ENCODE results near the gene BOLA3.
A peak's percentile ranks its signal among the peaks of the same experiment; 100 is the strongest.

Gene BOLA3

DNA sequence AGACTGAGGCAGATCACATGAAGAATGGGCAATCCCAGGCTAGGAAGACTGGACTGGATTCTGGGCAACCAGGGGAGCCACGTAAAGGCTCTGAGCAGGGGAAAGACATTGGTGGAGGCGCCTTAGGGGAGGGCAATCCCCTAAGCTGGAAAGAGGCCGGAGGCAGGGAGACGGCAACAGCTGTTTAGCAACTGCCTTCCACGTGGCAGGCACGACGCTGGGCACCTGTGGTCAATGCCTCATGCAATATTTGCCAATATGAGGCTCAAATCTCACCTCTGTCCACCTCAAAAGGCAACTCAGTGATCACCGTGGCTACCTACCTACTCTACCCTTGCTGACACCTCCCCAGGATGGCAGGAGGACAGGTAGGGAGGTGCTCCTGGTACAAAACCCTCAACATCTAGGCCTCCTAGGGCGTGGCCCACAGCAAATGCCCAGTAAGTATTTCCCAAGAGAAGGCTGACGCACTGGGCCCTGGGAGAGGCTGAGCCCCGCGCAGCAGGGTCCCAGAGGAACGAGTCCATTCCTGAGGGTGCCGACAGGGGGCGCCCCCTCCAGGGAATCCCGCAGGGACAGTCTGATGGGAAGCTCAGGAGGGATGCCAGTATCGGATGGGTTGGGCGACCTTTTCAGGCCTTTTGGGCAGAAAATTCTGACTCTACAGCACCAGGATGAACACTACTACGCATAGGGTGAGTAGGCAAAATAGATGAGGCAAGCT lies 8.9 kb downstream of the BOLA3 start:
- H4K12ac ChIP-seq (ENCODE audit: low read depth, low read length): no peak overlapping the region
- H3K9me3 ChIP-seq (ENCODE audit: insufficient read depth, low read depth, low read length): peaks cover 2% of the 10 kb centered on the region
- no peak overlapping the region for H3K18ac ChIP-seq (ENCODE audit: low read length)
- peaks cover 5 to 13% of the 10 kb centered on the region in 2 experiments for H3K36me3 ChIP-seq (ENCODE audit: control insufficient read depth in 1 of 2, insufficient read depth in 2 of 2, low read length in 2 of 2)
- WGBS (ENCODE audit: extremely low coverage, insufficient coverage, insufficient read length): no CpG with 5 or more reads among the region's 19 CpGs
- H4K91ac ChIP-seq (ENCODE audit: low read depth, low read length): no peak overlapping the region
- H3K14ac ChIP-seq (ENCODE audit: low read length): no peak overlapping the region
- no peaks in the 10 kb centered on the region for H3K79me2 ChIP-seq (ENCODE audit: control insufficient read depth, insufficient read depth, low read length, poor library complexity)
- no peak overlapping the region for H4K8ac ChIP-seq (ENCODE audit: low read depth, low read length)
- no peak overlapping the region for H3K9ac ChIP-seq (ENCODE audit: low read length)
- no peaks in the 10 kb centered on the region for H3K27me3 ChIP-seq (ENCODE audit: insufficient read depth, low read length)
- no peak overlapping the region for H3K4me2 ChIP-seq (ENCODE audit: low read length)
- no peaks in the 10 kb centered on the region for H3K4me1 ChIP-seq (ENCODE audit: control insufficient read depth in 1 of 2, insufficient read depth in 2 of 2, low read length in 2 of 2)
- no peak overlapping the region for H3K4ac ChIP-seq (ENCODE audit: low read depth, low read length)
- H3K79me1 ChIP-seq (ENCODE audit: low read length): no peaks in the 10 kb centered on the region
- no peak overlapping the region for H2BK120ac ChIP-seq (ENCODE audit: insufficient read depth, low read length, poor library complexity)
- no peak overlapping the region for H2AFZ ChIP-seq (ENCODE audit: insufficient read depth, low read length, poor library complexity)
- H2BK12ac ChIP-seq (ENCODE audit: low read length): no peak overlapping the region
- DNase-seq: peak in 1 of 2 donors; percentile 33
- H2AK5ac ChIP-seq (ENCODE audit: low read length): no peak overlapping the region
- H3K23ac ChIP-seq (ENCODE audit: low read length): no peak overlapping the region
- peak overlapping the region; percentile 1 for H3K4me3 ChIP-seq (ENCODE audit: low read depth, low read length)
- H3K27ac ChIP-seq (ENCODE audit: low read depth, low read length): no peak overlapping the region
- H2BK5ac ChIP-seq (ENCODE audit: low read depth, low read length, poor library complexity): no peak overlapping the region

DNA sequence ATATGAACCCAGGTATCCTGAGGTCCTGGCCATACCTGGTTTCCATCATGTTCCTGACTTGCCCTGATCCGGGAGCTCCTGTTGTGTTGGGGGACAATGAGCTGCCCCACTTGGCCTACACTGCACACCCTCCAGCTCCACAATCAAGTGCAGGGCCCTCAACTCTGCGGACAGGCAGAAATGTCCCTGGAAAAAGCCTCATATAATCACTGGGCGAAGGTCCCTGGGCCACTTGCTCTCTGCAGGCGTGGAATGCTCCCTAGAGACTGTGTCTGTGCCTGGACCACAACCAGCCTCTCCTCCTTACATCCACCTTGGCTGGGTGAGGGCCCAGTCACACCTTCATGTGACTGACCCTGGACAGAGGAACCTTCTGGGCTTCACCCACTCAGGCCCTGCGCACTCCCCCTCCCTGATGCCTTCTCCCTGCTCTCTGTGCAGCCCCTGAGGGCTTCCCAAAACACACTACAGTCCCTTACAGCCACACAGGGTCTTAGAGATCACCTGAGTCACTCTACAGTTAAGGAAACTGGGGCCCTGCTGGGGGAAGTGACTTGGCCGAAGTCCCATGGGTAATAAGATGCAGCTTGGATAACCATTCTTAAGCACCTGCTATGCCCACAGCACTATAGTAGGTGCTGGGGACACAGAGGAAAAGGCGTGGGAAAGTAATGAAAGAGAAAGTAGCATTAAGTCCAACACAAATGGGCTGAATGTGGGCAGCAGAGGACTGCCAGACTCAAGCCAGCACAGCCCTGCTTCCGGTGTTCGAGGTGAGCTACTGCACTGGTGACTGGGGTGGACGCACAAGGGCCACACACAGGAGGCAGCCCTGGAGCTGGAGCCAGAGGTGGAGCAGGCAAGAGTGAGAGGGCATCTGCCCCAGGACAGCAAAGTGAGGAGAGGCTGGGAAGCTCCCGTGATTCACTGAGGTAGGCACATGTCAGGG lies 9.8 kb downstream of the BOLA3 start:
- H3K36me3 ChIP-seq (ENCODE audit: control insufficient read depth in 1 of 2, insufficient read depth in 2 of 2, low read length in 2 of 2): peaks cover 8 to 13% of the 10 kb centered on the region in 2 experiments
- no peaks in the 10 kb centered on the region for H3K4me1 ChIP-seq (ENCODE audit: control insufficient read depth in 1 of 2, insufficient read depth in 2 of 2, low read length in 2 of 2)
- H3K4me3 ChIP-seq (ENCODE audit: low read depth, low read length): no peak overlapping the region
- peak overlapping the region; percentile 27 for H3K23ac ChIP-seq (ENCODE audit: low read length)
- no peak overlapping the region for H2BK12ac ChIP-seq (ENCODE audit: low read length)
- no peak overlapping the region for H3K27ac ChIP-seq (ENCODE audit: low read depth, low read length)
- no peak overlapping the region for H2AFZ ChIP-seq (ENCODE audit: insufficient read depth, low read length, poor library complexity)
- H3K4me2 ChIP-seq (ENCODE audit: low read length): no peak overlapping the region
- no peak overlapping the region for H3K18ac ChIP-seq (ENCODE audit: low read length)
- H4K8ac ChIP-seq (ENCODE audit: low read depth, low read length): no peak overlapping the region
- H2BK120ac ChIP-seq (ENCODE audit: insufficient read depth, low read length, poor library complexity): no peak overlapping the region
- peaks cover 2% of the 10 kb centered on the region for H3K9me3 ChIP-seq (ENCODE audit: insufficient read depth, low read depth, low read length)
- no CpG with 5 or more reads among the region's 11 CpGs for WGBS (ENCODE audit: extremely low coverage, insufficient coverage, insufficient read length)
- no peak overlapping the region for H3K4ac ChIP-seq (ENCODE audit: low read depth, low read length)
- H3K14ac ChIP-seq (ENCODE audit: low read length): no peak overlapping the region
- no peak for DNase-seq
- no peak overlapping the region for H2AK5ac ChIP-seq (ENCODE audit: low read length)
- H3K27me3 ChIP-seq (ENCODE audit: insufficient read depth, low read length): no peaks in the 10 kb centered on the region
- H3K79me1 ChIP-seq (ENCODE audit: low read length): no peaks in the 10 kb centered on the region
- no peak overlapping the region for H4K12ac ChIP-seq (ENCODE audit: low read depth, low read length)
- no peak overlapping the region for H4K91ac ChIP-seq (ENCODE audit: low read depth, low read length)
- H2BK5ac ChIP-seq (ENCODE audit: low read depth, low read length, poor library complexity): no peak overlapping the region
- H3K79me2 ChIP-seq (ENCODE audit: control insufficient read depth, insufficient read depth, low read length, poor library complexity): no peaks in the 10 kb centered on the region
- H3K9ac ChIP-seq (ENCODE audit: low read length): no peak overlapping the region

DNA sequence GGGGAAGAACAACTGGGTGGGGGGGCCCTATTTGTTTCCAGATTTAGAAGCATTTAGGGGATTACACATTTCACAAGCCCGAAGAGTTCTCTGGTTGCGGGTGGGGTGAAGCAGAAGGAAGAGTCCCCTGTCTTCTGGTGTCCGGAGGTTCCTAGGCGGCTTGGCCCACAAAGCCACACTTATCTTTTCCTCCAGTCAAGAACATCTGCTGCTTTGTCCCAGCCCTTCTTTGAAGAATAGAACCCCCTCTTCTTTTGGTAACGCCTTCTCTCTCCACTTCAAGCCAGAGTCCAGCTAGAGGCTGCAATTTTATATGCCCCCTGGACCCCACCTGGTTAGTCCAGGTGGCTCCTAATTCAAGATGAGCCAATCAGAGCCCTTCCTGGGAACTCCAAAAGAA lies 15.8 kb downstream of the BOLA3 start:
- no CpG with 5 or more reads among the region's 5 CpGs for WGBS (ENCODE audit: extremely low coverage, insufficient coverage, insufficient read length)
- no peak overlapping the region for H3K27ac ChIP-seq (ENCODE audit: low read depth, low read length)

DNA sequence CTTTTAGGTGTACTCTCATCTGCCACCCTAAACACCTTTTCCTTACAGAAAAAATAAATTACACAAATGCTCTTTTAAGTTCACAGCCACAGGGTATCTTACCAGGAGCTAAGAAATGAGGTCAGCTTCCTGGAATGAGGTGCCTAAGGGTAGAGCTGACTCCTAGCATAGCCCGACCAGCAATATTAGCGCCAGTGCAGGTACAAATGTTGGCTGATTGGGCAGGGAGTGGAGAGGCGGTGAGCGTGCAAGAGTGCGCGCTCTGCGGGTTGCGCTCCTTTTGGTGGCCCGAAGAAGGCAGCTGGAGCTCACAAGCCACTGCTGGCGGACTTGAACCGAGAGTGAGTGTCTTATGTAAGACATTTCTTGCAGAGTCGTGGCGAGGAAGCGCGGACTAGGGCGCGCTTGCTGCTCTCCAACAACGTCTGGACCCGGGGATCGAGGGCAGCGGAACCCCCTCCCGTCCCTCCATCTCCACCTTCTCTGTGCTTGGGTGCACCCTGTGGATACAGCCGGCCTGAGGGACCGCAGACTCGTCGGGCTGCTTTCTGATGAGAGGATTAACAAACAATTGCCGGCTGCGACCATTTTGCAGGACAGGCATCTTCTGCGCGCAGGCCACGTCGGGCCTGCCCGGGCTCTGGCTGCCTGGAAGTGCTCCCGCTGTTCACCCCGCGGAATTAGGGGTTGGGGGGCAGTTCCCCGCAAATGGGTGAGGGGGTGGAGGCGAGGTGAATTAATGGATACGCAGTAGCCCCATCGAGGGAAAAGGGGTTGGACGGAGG lies 17.3 kb downstream of the BOLA3 start:
- no peaks in the 10 kb centered on the region for H3K27me3 ChIP-seq (ENCODE audit: insufficient read depth, low read length)
- H3K9me3 ChIP-seq (ENCODE audit: insufficient read depth, low read depth, low read length): no peaks in the 10 kb centered on the region
- no peak overlapping the region for H3K4me3 ChIP-seq (ENCODE audit: low read depth, low read length)
- no peak overlapping the region for H2BK5ac ChIP-seq (ENCODE audit: low read depth, low read length, poor library complexity)
- H3K4me1 ChIP-seq (ENCODE audit: control insufficient read depth in 1 of 2, insufficient read depth in 2 of 2, low read length in 2 of 2): peaks cover 4 to 6% of the 10 kb centered on the region in 2 experiments
- peak overlapping the region; percentile 39 for H3K4me2 ChIP-seq (ENCODE audit: low read length)
- H4K8ac ChIP-seq (ENCODE audit: low read depth, low read length): no peak overlapping the region
- H3K23ac ChIP-seq (ENCODE audit: low read length): no peak overlapping the region
- H3K27ac ChIP-seq (ENCODE audit: low read depth, low read length): no peak overlapping the region
- no peaks in the 10 kb centered on the region for H3K79me2 ChIP-seq (ENCODE audit: control insufficient read depth, insufficient read depth, low read length, poor library complexity)
- H4K91ac ChIP-seq (ENCODE audit: low read depth, low read length): no peak overlapping the region
- H3K4ac ChIP-seq (ENCODE audit: low read depth, low read length): no peak overlapping the region
- no peaks in the 10 kb centered on the region for H3K79me1 ChIP-seq (ENCODE audit: low read length)
- DNase-seq: peak; percentile 98 to 99
- peaks cover 8% of the 10 kb centered on the region in 2 experiments for H3K36me3 ChIP-seq (ENCODE audit: control insufficient read depth in 1 of 2, insufficient read depth in 2 of 2, low read length in 2 of 2)
- WGBS (ENCODE audit: extremely low coverage, insufficient coverage, insufficient read length): no CpG with 5 or more reads among the region's 41 CpGs
- H3K9ac ChIP-seq (ENCODE audit: low read length): no peak overlapping the region
- H3K18ac ChIP-seq (ENCODE audit: low read length): no peak overlapping the region
- H2BK120ac ChIP-seq (ENCODE audit: insufficient read depth, low read length, poor library complexity): no peak overlapping the region
- H2AFZ ChIP-seq (ENCODE audit: insufficient read depth, low read length, poor library complexity): no peak overlapping the region
- H2AK5ac ChIP-seq (ENCODE audit: low read length): no peak overlapping the region
- H3K14ac ChIP-seq (ENCODE audit: low read length): no peak overlapping the region
- no peak overlapping the region for H2BK12ac ChIP-seq (ENCODE audit: low read length)
- H4K12ac ChIP-seq (ENCODE audit: low read depth, low read length): no peak overlapping the region

More for the DNA sequence above, 15.8 kb downstream of the BOLA3 start:
- no peak overlapping the region for H2BK120ac ChIP-seq (ENCODE audit: insufficient read depth, low read length, poor library complexity)
- no peak for DNase-seq
- H2AFZ ChIP-seq (ENCODE audit: insufficient read depth, low read length, poor library complexity): no peak overlapping the region
- no peak overlapping the region for H4K91ac ChIP-seq (ENCODE audit: low read depth, low read length)
- no peak overlapping the region for H3K9ac ChIP-seq (ENCODE audit: low read length)
- H3K79me2 ChIP-seq (ENCODE audit: control insufficient read depth, insufficient read depth, low read length, poor library complexity): no peaks in the 10 kb centered on the region
- H3K14ac ChIP-seq (ENCODE audit: low read length): no peak overlapping the region
- peaks cover 4 to 6% of the 10 kb centered on the region in 2 experiments for H3K4me1 ChIP-seq (ENCODE audit: control insufficient read depth in 1 of 2, insufficient read depth in 2 of 2, low read length in 2 of 2)
- no peak overlapping the region for H4K8ac ChIP-seq (ENCODE audit: low read depth, low read length)
- no peak overlapping the region for H4K12ac ChIP-seq (ENCODE audit: low read depth, low read length)
- no peak overlapping the region for H3K4me3 ChIP-seq (ENCODE audit: low read depth, low read length)
- no peak overlapping the region for H3K18ac ChIP-seq (ENCODE audit: low read length)
- no peaks in the 10 kb centered on the region for H3K9me3 ChIP-seq (ENCODE audit: insufficient read depth, low read depth, low read length)
- no peaks in the 10 kb centered on the region for H3K27me3 ChIP-seq (ENCODE audit: insufficient read depth, low read length)
- H3K4me2 ChIP-seq (ENCODE audit: low read length): no peak overlapping the region
- no peak overlapping the region for H2AK5ac ChIP-seq (ENCODE audit: low read length)
- peaks cover 8% of the 10 kb centered on the region in 2 experiments for H3K36me3 ChIP-seq (ENCODE audit: control insufficient read depth in 1 of 2, insufficient read depth in 2 of 2, low read length in 2 of 2)
- no peak overlapping the region for H3K4ac ChIP-seq (ENCODE audit: low read depth, low read length)
- H3K79me1 ChIP-seq (ENCODE audit: low read length): no peaks in the 10 kb centered on the region
- no peak overlapping the region for H2BK5ac ChIP-seq (ENCODE audit: low read depth, low read length, poor library complexity)
- no peak overlapping the region for H3K23ac ChIP-seq (ENCODE audit: low read length)
- H2BK12ac ChIP-seq (ENCODE audit: low read length): no peak overlapping the region

All from trophoblast cell (in vitro differentiated cells and primary cell).